Measurements from ENCODE around the gene EVC2.

EVC2 gene

GRCh38 chr4:5651089-5651488 is 57.3 kb downstream of the EVC2 start:
- Histone ChIP-seq H3K27me3 (ENCODE audit: insufficient read depth, poor library complexity, severe bottlenecking) (no peaks in the 10 kb centered on the region), H3K4me3 (replicated peaks; ENCODE audit: insufficient read depth, low read length) (no peak overlapping the region), H3K27ac (replicated peaks) (no peak overlapping the region)
- TF ChIP-seq, protein P1, sequence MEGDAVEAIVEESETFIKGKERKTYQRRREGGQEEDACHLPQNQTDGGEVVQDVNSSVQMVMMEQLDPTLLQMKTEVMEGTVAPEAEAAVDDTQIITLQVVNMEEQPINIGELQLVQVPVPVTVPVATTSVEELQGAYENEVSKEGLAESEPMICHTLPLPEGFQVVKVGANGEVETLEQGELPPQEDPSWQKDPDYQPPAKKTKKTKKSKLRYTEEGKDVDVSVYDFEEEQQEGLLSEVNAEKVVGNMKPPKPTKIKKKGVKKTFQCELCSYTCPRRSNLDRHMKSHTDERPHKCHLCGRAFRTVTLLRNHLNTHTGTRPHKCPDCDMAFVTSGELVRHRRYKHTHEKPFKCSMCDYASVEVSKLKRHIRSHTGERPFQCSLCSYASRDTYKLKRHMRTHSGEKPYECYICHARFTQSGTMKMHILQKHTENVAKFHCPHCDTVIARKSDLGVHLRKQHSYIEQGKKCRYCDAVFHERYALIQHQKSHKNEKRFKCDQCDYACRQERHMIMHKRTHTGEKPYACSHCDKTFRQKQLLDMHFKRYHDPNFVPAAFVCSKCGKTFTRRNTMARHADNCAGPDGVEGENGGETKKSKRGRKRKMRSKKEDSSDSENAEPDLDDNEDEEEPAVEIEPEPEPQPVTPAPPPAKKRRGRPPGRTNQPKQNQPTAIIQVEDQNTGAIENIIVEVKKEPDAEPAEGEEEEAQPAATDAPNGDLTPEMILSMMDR (IDR thresholded peaks at IDR 0.05; ENCODE audit: insufficient read depth, low read length), result no peak
- TF ChIP-seq GABPA (IDR thresholded peaks at IDR 0.05; ENCODE audit: low read depth), result no peak
- TF ChIP-seq, protein P2, sequence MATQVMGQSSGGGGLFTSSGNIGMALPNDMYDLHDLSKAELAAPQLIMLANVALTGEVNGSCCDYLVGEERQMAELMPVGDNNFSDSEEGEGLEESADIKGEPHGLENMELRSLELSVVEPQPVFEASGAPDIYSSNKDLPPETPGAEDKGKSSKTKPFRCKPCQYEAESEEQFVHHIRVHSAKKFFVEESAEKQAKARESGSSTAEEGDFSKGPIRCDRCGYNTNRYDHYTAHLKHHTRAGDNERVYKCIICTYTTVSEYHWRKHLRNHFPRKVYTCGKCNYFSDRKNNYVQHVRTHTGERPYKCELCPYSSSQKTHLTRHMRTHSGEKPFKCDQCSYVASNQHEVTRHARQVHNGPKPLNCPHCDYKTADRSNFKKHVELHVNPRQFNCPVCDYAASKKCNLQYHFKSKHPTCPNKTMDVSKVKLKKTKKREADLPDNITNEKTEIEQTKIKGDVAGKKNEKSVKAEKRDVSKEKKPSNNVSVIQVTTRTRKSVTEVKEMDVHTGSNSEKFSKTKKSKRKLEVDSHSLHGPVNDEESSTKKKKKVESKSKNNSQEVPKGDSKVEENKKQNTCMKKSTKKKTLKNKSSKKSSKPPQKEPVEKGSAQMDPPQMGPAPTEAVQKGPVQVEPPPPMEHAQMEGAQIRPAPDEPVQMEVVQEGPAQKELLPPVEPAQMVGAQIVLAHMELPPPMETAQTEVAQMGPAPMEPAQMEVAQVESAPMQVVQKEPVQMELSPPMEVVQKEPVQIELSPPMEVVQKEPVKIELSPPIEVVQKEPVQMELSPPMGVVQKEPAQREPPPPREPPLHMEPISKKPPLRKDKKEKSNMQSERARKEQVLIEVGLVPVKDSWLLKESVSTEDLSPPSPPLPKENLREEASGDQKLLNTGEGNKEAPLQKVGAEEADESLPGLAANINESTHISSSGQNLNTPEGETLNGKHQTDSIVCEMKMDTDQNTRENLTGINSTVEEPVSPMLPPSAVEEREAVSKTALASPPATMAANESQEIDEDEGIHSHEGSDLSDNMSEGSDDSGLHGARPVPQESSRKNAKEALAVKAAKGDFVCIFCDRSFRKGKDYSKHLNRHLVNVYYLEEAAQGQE (IDR thresholded peaks at IDR 0.05; ENCODE audit: insufficient replicate concordance, low read depth), result no peak
- TF ChIP-seq SPI1 (IDR thresholded peaks at IDR 0.05; ENCODE audit: borderline replicate concordance, low read depth), result no peak
- DNase-seq (ENCODE audit: low read depth in 1 of 2, low spot score in 1 of 2), result no peak

GRCh38 chr4:5650040-5650439 is 58.3 kb downstream of the EVC2 start:
- TF ChIP-seq GABPA (IDR thresholded peaks at IDR 0.05; ENCODE audit: low read depth) (no peak), SPI1 (IDR thresholded peaks at IDR 0.05; ENCODE audit: borderline replicate concordance, low read depth) (0 out of 2 replicates have a peak, but pooled peaks have one; percentile 28)
- TF ChIP-seq, protein P1 (IDR thresholded peaks at IDR 0.05; ENCODE audit: insufficient read depth, low read length), result no peak
- no peak overlapping the region for H3K4me3 ChIP-seq (replicated peaks; ENCODE audit: insufficient read depth, low read length)
- DNase-seq (ENCODE audit: low read depth in 1 of 2, low spot score in 1 of 2), result no peak
- no peaks in the 10 kb centered on the region for H3K27me3 ChIP-seq (ENCODE audit: insufficient read depth, poor library complexity, severe bottlenecking)
- no peak overlapping the region for H3K27ac ChIP-seq (replicated peaks)

DNA sequence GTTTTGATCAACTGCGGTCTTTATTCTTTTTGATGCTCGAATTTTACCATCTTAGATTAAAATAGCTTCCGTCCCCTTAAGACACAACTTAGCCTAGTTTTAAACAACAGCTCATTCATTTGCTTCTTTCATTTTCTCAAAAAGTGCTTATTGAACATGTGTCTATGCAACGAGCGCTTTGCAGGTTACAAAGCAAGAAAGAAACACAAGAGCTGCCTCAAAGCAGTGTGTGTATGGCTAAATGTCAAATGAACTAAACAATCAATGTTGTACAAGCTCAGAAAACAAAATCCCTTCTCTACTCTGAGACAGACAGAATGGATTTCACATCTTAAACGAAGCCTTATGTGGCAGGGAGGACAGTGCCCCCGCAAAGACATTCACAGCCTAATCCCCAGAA is 61.0 kb downstream of the EVC2 start:
- TF ChIP-seq, protein P2 (IDR thresholded peaks at IDR 0.05; ENCODE audit: insufficient replicate concordance, low read depth), result no peak
- TF ChIP-seq, protein P1 (IDR thresholded peaks at IDR 0.05; ENCODE audit: insufficient read depth, low read length), result no peak
- TF ChIP-seq POLR2AphosphoS5 (IDR thresholded peaks at IDR 0.05; ENCODE audit: low read depth) (no peak), GABPA (IDR thresholded peaks at IDR 0.05; ENCODE audit: low read depth) (no peak), SPI1 (IDR thresholded peaks at IDR 0.05; ENCODE audit: borderline replicate concordance, low read depth) (no peak)
- Histone ChIP-seq H3K27ac (replicated peaks) (no peak overlapping the region), H3K4me3 (replicated peaks; ENCODE audit: insufficient read depth, low read length) (no peak overlapping the region), H3K27me3 (ENCODE audit: insufficient read depth, poor library complexity, severe bottlenecking) (no peaks in the 10 kb centered on the region)
- no peak for DNase-seq (ENCODE audit: low read depth in 1 of 2, low spot score in 1 of 2)

- Histone ChIP-seq H3K4me3 (replicated peaks; ENCODE audit: insufficient read depth, low read length) (no peak overlapping the region), H3K27me3 (ENCODE audit: insufficient read depth, poor library complexity, severe bottlenecking) (no peaks in the 10 kb centered on the region), H3K27ac (replicated peaks) (no peak overlapping the region)
- DNase-seq (ENCODE audit: low read depth in 1 of 2, low spot score in 1 of 2), result no peak
- TF ChIP-seq GABPA (IDR thresholded peaks at IDR 0.05; ENCODE audit: low read depth) (no peak), POLR2AphosphoS5 (IDR thresholded peaks at IDR 0.05; ENCODE audit: low read depth) (no peak), SPI1 (IDR thresholded peaks at IDR 0.05; ENCODE audit: borderline replicate concordance, low read depth) (no peak)
- TF ChIP-seq, protein P2 (IDR thresholded peaks at IDR 0.05; ENCODE audit: insufficient replicate concordance, low read depth), result no peak
- TF ChIP-seq, protein P1 (IDR thresholded peaks at IDR 0.05; ENCODE audit: insufficient read depth, low read length), result no peak
These were observed 68.3 kb downstream of the EVC2 start for GRCh38 chr4:5640096-5640495.

Measured in HL-60 (cell line).